MV-4-11 (cell line): ENCODE results near the gene EXT2.

Experiments used
- DNase-seq: peaks from one replicate; lab custom pipeline; 2025; lab: John Stamatoyannopoulos, UW

The EXT2 gene

GRCh38 chr11:44095506-44096359, at the start of gene EXT2:
EXT2 (plus strand) TSS chr11:44095678; CDS start chr11:44107713, 12,035 bp downstream.
- DNase-seq, result peak; percentile 62

GRCh38 chr11:44046182-44046581, 49.3 kb upstream of the EXT2 start:
- DNase-seq, result no peak

GRCh38 chr11:44047298-44047697, 48.2 kb upstream of the EXT2 start:
- no peak for DNase-seq

- no peak for DNase-seq
Observed at GRCh38 chr11:44047931-44048431, 47.5 kb upstream of the EXT2 start, which contains the start of gene ACCSL. ACCSL (plus strand) TSS chr11:44047981; CDS start chr11:44048037, 56 bp downstream.

GRCh38 chr11:44049832-44050231, 45.6 kb upstream of the EXT2 start:
- DNase-seq, result no peak

- no peak for DNase-seq
Observed at GRCh38 chr11:44051171-44051570, 44.3 kb upstream of the EXT2 start.

- DNase-seq, result no peak
Observed at GRCh38 chr11:44057340-44057739, 38.1 kb upstream of the EXT2 start.

GRCh38 chr11:44058275-44058674, 37.2 kb upstream of the EXT2 start:
- DNase-seq, result no peak

- no peak for DNase-seq
Observed at GRCh38 chr11:44065161-44065661, 30.3 kb upstream of the EXT2 start.

- peak; percentile 92 for DNase-seq
Observed at GRCh38 chr11:44065841-44066731, 29.4 kb upstream of the EXT2 start, which contains the start of gene ACCS. ACCS (plus strand) TSS chr11:44066270; CDS start chr11:44067628, 1,358 bp downstream.

GRCh38 chr11:44066732-44067141, 28.7 kb upstream of the EXT2 start:
- DNase-seq, result peak; percentile 25

- DNase-seq, result peak; percentile 68
Observed at GRCh38 chr11:44067266-44067665, 28.2 kb upstream of the EXT2 start.

- no peak for DNase-seq
Observed at GRCh38 chr11:44068180-44068579, 27.3 kb upstream of the EXT2 start.

GRCh38 chr11:44071157-44071556, 24.3 kb upstream of the EXT2 start:
- DNase-seq, result no peak

- DNase-seq, result no peak
Observed at GRCh38 chr11:44072757-44073658, 22.5 kb upstream of the EXT2 start.

GRCh38 chr11:44078794-44079193, 16.7 kb upstream of the EXT2 start:
- no peak for DNase-seq

- DNase-seq, result no peak
Observed at GRCh38 chr11:44079376-44079775, 16.1 kb upstream of the EXT2 start.

GRCh38 chr11:44080951-44081350, 14.5 kb upstream of the EXT2 start:
- DNase-seq, result no peak

GRCh38 chr11:44082645-44083044, 12.8 kb upstream of the EXT2 start:
- no peak for DNase-seq

- no peak for DNase-seq
Observed at GRCh38 chr11:44083433-44083832, 12.0 kb upstream of the EXT2 start.

GRCh38 chr11:44083906-44084305, 11.6 kb upstream of the EXT2 start:
- no peak for DNase-seq
